Hematopoietic multipotent progenitor cell treated with erythropoietin and hydrocortisone succinate and interleukin-3 and kit ligand, for 4 days (in vitro differentiated cells): ENCODE results near the gene ZNF609.

Experiments used
- DNase-seq: peaks from one replicate; pipeline ENCODE4 v3.0.0-alpha.2; 2015

The ZNF609 gene

DNA sequence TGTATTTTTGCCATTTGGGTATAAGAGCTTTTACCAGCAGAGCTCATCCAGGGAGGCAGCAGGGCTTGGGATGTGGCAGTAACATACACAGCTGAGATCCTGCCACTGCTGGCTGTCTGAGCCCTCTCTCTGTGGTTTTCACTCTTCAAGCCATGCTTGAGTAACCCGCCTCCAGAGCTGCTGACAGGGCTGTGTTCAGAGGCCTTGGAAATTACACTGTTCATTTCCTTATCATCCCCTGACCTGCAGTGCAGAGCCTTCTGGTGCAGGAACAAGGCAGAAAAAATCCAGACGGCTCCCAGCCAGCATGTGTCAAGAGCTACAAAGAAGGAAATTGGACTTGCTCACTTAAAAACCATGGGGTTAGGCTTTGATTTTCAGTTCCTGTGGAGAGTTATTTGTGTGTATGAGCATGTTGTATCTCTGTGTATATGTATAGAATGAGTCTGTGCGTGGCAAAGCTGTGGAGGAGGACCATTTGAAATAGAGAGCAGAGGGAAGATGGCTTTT is 47.0 kb downstream of the ZNF609 start:
- peak; percentile 93 for DNase-seq

DNA sequence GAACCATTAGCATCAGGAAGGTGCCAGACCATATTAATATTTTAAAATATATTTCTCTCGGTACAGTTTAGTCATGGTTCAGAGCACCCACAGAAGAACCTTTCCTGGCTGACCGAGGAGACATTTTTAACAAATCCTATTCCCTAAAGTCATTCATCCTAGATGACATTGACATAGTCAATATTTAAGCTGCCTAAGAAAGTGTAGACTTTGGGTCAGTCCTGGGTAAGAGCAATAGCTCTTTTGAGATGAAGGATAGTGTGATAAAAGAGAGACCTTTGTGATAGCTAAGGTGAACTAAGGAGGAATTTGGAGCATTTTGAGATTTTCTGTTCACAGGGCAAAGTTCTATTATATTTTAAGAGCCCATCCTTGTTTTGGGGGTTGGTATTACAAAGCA is 47.5 kb downstream of the ZNF609 start:
- DNase-seq = no peak

DNA sequence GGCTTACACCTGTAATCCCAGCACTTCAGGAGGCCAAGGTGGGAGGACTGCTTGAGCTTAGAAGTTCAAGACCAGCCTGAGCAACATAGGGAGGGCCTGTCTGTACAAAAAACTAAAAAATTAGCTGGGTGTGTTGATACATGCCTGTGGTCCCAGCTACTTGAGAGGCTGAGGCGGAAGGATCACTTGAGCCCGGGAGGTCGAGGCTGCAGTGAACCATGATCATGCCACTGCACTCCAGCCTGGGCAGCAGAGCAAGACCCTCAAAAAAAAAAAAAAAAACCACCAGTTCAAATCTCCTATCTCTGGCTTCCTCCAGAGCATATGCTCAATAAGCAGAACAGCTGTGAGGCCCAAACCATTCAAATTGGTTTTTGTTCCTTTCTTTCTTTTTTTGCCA is 53.4 kb downstream of the ZNF609 start:
- no peak for DNase-seq

DNA sequence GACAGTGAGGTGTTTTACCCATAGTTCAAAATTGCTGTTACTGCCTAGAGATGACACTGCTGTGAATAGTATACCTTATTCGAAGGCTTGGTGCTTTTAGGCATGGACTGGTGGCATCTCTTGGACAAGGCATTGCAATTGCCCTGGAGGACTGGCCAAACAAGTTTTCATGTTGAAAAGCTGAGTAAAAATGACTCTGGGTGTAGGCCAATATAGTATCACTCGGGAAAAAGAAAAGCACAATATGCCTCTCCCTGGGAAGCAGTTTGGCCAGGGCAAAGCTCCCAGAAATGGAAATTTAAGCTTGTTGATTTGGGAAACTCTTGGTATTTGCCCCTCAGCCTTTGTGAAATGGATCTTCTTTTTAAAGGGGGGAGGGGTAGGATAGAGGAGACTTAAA is 54.8 kb downstream of the ZNF609 start:
- no peak for DNase-seq

DNA sequence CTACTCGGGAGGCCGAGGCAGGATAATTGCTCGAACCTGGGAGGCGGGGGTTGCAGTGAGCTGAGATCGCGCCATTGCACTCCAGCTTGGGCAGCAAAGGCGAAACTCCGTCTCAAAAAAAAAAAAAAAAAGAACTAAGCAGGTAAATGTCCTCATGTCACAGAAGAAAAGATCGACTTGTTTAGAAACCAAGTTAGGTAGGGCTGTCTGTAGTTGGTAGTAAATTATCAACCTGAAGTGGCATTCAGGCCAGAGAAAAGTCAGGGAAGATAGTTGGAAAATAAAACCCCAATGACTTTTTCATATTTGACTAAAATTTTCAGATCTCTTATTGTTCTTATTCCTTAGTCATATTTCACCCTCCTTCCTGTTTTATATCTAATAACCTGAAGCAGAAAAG is 55.4 kb downstream of the ZNF609 start:
- no peak for DNase-seq

DNA sequence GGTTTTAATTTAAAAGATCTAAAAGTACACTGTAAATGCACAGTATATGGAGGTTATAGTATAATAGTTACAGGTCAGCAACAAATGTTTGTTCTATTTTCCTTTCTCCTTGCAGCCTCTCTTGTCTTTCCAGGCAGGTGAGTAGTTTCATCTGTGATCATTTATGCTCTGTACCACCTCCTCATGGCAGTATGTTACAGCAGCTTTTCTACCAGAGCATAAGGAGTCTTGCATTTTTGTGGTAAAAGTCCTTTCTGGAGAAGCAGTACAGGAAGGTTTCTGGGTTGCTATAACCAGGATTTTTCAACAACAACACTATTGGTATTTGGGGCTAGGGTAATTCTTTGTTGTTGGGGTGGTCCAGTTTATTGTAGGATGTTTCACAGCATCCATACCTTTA is 59.5 kb downstream of the ZNF609 start:
- DNase-seq = no peak

DNA sequence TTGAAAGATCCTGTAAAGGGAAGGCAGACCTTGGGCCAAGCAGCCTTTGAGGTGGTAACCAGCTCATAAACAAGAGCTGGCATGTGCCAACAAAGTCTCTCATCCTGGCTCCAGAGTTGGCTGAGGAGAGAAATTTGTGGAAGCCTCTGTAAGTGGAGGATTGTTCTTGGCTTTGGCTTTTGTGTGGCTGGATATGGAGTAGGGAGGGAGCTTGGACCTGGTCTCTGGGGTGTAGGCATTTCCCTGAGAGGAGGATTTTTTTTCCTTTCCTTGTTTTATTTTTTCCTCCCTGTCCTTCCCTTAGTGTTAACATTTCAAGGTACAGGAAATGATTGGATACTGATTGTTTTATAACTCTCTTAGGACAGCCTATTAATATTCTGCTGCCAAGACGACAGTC is 60.8 kb downstream of the ZNF609 start:
- DNase-seq = no peak

DNA sequence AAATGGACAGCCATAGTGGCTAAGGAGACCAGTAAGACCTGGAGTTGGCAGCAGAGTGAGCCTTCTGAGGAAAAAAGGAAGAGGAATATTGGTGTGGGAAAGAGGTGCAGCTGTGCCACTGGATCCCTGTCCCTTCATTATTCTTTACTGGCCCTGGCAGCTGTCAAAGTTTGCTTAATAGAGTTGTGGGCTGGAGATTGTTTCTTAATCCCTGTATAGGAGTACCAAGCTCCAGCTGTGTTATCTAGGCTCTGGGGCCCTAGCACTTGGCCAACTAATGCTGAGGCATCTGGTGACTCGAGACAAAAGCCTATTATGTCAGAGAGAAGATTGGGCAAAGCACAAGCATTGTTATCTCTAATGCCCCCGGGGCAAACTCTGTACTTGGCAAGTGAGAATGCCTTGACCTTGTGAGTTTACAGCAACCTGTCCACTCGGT is 61.4 kb downstream of the ZNF609 start:
- peak; percentile 96 for DNase-seq

DNA sequence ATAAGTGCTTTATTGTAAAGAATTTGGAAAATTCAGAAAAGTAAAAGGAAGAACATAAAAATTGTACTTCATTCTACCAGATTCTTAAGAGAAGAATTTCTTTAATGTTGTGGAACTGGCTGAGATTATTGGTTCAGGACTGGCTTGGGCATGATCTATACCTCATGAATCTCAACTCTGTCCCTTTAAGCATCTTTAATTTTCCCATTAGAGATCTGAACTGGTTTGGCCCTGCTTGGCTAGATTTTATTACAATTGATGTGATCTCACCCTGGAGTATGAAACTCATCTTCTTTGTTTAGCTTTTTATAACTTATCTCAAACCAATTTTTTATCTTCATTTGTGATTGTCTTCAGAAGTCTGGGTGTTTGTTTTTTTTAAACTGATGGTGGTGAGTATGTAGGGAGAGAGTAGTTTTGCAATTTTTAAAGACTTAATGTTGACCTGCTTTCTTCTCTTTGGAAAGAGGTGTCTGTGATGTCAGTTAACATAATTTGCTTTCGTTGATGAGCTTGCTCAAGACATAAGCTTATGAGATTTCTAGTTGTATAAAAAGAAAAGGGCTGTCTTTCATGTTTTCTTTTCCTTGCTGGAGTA is 61.9 kb downstream of the ZNF609 start:
- no peak for DNase-seq

DNA sequence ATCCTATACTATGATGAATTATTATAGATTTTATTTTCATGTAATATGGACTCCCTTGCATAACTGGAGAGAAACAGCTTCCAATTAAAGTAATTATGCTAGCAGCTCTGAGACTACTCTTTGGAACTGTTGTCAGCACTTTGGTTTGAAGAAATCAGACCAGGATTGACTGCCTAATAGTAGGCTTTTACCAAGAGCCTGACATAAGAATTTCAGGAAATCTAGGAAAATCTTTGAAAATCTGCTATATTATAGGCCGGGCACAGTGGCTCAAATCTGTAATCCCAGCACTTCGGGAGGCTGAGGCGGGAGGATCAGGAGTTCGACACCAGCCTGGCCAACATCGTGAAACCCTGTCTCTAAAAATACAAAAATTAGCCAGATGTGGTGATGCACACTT is 62.9 kb downstream of the ZNF609 start:
- no peak for DNase-seq

DNA sequence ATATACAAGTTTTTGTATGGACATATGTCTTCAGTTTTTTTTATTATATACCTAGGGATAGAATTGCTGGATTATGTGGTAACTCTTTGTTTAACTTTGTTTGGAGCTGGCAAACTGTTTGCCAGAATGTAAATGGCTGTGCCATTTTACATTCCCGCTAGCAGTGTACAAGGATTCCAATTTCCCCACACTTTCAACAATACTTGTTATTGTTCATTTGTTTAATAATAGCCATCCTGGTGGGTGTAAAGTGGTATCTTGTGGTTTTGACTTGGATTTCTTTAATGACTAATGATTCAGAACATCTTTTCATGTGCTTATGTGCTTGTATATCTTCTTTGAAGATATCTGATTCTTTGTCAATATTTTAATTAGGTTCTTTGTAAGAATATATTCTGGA is 64.4 kb downstream of the ZNF609 start:
- no peak for DNase-seq

DNA sequence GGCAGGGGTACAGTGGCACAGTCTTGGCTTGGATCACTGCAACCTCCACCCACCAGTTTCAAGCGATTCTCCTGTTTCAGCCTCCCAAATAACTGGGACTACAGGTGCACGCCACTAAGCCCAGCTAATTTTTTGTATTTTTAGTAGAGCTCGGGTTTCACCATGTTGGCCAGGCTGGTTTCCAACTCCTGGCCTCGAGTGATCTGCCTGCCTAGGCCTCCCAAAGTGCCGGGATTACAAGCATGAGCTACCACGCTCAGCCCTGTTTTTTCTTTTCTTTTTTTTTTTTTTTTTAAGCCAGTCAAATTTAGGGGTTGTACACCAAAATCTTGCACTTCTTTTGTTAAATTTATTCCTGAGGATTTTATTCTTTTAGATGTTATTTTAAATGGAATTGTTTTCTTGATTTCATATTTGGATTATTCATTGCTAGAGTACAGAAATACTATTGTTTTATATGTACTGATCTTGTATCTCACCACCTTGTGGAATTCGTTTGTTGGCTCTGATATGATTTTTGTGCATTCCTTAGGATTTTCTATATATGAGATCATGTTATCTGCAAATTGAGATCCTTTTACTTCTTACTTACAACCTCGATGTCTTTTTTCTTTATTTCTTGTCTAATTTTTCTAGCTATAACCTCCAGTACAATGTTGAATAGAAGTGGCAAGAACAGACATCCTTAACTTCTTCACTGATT is 65.6 kb downstream of the ZNF609 start:
- no peak for DNase-seq

DNA sequence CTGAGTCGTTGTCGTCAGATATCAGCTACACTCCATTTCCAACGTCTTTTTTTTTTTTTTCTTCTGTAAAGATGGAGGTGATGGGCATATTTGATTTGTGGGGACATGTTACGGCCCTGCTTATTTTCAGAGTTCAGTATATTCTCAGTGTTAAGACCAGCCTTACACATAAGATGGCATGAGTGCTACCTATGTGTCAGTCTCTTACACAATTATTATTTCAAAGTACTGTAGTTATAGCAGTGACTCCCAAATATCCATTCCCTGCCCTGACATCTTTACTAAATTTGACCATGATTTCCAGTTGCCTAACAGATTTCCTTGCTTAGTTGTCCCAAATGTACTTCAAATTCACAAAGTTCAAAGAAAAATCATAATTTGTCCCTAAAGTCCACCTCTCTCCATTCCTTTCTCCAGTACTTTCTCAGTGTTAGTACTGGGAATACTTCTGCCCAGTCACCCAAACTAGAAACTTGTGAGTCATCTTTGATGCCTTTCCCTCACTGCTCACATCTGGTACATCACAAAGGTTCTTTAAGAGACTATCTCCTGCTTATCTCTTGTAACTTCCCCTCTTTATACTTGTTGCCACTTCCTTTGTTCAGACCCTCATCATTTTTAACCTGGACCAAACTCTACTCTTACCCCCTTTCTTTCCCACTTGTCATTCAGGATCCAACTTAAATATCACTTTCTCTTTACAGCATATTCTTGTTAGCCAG is 67.0 kb downstream of the ZNF609 start:
- DNase-seq = peak; percentile 64

DNA sequence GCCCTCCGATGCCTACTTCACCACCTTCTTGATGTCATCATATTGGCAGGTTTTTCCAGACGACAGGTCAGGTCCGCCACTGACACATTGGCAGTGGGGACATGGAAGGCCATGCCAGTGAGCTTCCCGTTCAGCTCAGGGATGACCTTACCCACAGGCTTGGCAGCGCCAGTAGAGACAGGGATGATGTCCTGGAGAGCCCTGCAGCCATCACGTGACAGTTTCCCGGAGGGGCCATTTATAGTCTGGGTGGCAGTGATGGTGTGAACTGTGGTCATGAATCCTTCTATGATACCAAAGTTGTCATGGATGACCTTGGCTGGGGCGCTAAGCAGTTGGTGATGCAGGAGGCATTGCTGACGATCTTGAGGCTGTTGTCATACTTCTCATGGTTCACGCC is 68.5 kb downstream of the ZNF609 start:
- DNase-seq = no peak

DNA sequence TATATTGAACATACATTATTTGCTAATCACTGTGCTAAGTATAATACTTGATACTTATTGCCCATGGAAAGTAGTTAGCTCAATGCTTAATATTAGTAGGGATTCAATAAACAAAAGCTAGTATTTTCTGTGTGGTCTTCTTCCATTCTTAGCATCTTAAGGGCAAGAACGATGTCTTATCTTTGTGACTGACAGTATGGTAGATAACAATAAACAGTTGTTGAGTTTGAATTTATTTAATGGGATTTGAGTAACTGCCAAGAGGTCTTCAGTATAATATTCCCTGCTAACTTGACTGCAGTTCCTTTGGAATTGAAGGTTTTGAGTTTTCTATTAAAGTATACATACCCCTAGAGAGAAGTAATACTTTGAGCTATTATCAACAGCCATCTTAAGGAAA is 70.1 kb downstream of the ZNF609 start:
- no peak for DNase-seq

DNA sequence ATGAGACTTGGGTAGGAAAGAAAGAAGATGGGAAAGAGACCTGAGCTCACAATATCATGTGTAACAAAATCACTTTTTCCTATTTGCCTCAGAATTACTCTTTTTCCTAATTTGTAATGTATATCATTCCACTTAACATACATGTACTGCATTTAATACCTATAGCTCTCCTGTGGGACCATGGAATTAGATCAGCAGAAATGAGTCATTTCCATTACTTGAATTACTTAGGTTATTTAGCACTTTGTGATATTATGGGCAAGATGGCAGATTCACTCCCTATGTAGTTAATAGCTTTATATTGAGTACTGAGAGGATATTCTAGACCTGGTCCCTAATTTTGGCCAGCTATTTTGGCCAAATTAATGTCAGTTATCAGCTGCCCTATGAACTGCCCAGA is 70.5 kb downstream of the ZNF609 start:
- DNase-seq = no peak

DNA sequence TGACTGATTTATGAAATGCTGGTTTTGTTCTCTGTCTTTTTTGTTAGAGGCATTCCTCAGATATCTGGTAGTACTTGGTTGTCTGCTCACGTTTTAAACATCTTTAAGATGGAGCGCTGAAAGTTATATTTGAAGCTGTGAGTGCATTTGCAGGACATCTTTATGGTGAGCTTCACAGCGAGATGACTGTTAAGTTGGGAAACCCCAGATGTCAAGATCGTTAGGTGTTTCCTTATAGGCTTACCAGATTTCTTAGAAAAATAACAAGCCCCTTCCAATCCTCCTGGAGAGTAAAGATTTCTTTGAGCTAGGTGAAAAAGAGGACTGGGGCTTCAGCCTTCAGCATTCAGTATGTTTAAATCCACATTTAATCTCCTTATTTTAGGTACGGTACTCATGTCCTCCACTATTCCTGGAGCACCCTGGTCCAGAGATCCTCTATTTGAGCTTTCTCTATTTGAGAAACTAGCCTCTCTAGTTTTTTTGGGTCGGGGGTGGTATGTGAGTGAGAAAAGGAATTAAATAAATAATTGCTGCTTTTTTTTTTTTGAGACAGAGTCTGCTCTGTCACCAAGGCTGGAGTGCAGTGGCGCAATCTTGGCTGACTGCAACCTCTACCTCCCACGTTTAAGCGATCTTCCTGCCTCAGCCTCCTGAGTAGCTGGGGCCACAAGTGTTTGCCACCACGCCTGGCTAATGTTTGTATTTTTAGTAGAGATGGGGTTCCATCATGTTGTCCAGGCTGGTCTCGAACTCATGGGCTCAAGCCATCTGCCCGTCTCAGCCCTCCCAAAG is 72.3 kb downstream of the ZNF609 start:
- DNase-seq = peak; percentile 51

DNA sequence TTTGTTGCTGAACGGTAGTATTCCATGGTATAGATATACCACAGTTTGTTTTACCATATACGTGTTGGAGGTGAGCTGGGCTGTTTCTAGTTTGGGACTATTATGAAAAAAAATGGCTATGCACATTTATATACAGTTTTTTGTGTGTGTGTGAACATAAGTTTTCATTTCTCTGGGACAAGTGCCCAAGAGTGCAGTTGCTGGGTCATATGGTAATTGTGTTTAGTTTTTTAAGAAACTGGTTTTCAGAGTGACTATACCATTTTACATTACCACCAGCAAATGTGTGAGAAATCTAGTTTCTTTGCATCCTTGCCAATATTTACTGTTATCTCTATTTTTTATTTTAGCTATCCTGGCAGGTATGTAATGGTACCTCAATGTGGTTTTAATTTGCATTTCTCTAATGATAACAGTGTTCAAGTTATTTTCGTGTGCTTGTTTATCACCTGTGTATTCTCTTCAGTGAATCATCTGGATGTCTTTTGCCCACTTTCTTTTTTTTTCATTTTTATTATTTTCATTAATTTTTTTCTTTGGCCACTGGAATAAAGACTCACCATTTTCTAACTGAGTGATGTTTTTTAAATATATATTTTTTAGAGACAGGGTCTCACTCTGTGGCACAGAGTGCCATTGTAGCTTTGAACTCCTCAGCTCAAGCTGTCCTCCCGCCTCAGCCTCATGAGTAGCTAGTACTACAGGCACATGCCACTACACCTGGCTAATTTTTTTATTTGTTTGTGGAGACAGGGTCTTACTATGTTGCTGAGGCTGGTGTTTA is 75.3 kb downstream of the ZNF609 start:
- DNase-seq = no peak

DNA sequence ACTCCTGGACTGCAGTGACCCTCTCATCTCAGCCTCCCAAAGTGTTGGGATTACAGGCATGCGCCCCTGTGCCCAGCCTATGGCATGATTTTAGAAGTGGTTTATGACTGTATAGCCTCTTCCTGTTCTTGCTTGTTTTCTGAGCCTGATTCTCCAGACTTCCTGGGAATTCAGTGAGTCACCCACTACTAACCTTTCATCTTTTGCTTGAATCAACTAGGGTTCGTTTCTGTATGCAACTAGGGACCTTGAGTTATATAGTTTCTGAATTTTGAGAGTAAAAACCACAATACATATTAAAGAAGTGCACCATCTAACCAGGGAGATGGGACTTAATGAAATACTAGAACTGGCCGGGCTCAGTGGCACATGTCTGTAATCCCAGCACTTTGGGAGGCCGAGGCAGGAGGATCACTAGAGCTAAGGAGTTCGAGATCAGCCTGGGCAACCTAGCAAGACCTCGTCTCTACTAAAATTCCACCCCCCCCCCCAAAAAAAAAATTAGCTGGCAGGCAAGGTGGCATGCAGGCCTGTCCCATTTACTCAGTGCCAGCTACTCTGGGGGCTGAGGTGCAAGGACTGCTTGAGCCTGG is 76.0 kb downstream of the ZNF609 start:
- no peak for DNase-seq

DNA sequence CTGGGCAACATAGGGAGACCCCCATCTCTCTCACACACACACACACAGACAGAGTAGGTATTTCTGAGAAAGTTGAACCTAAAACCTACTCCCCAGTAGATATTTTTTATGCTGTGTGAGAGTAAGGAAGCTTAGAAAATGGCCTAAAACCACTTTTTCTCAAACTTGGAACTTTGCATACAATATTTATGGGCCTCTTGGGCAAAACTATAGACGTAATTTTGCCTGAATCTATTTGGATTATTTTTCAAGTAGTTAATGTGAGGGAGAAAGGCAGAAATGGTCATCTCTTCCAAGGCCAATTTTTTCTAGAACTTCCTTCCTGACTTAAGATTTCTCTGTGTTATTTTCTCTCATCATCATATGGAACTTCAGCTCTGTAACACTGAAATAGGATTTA is 81.7 kb downstream of the ZNF609 start:
- no peak for DNase-seq

DNA sequence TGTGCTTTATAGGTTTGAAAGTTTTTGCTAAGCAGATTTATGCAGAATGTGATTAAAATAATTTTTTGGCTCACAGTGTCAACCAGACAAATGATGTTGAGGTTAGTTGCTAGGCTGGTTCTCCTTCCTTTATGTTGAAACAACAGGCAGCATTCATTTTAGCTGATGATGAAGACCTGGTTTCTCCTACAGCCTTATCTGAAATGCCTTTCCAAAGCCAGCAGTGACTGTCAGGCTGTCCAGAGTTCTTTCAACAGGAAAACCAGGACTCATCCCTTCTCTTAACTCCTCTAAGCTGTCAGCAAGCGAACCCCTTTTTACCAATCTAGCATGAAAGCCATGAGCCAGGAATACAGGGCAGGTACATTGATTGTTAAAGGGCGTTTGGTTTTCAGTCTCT is 84.1 kb downstream of the ZNF609 start:
- DNase-seq = no peak

DNA sequence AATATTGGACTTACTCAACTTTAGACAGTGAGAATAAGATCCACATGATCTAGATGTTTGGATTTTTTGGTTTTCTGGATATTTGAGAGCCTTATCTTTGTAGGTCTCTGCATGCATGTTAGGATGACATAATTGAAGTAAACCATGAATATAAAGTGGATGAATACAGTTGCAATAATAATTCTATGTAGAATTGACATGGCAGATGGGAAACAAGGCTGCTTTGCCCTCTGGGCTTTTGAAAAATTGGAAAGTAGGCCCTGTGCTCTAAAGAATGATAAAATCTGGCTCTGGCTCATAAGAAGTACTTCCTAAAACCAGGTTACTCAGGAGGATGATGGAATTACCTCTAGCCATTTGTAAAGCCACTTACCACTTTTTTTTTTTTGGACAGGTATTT is 86.9 kb downstream of the ZNF609 start:
- DNase-seq = no peak
